Parietal lobe (tissue), 2 donors: Measurements from ENCODE around the gene SHROOM4. TPM values are rescaled to one million over a fixed set of nuclear protein-coding genes. Genes with fewer than 3 reads are reported as not detected.

Source experiments
- small RNA-seq: library from RNA; depleted of rRNA; stranded (forward); fragments of <200 nt; gene quantifications from one replicate; pipeline ENCODE3, GENCODE V24; 2014; ENCODE audit warnings: low replicate concordance
- total RNA-seq: library from RNA; depleted of rRNA; stranded (reverse); fragments of >200 nt; gene quantifications from one replicate; pipeline ENCODE4 v1.2.3, GENCODE V29; 2014

SHROOM4 gene
- 3.8 TPM for total RNA-seq

GRCh38 chrX:50813843-50814661 lies at the start of gene SHROOM4:
Gene SHROOM4, minus strand, starts transcription at chrX:50814194. Its CDS starts 176 bp downstream, at chrX:50814018.

Small RNA genes within 50 kb of the gene (small RNA-seq; reads per million reads assigned to genes)
- not detected for gene RNU6-935P

Other genes starting within 250 kb of the SHROOM4 start
- not detected for gene BMP15, start 96.5 kb upstream of the SHROOM4 start, total RNA-seq